NCI-H510A treated with DMSO at 0.1 percent for 48 hours (cell line): Measurements from ENCODE around the gene GDA.

ENCODE experiments used
- DNase-seq: peaks from one replicate; lab custom pipeline; 2025; lab: John Stamatoyannopoulos, UW

The GDA gene

GRCh38 chr9:72149231-72149975, at the start of gene GDA:
TSS of gene GDA (plus strand) at chr9:72149440. CDS start at chr9:72149560, 120 bp downstream.
- DNase-seq, result no peak

GRCh38 chr9:72102520-72102919, 46.7 kb upstream of the GDA start:
- no peak for DNase-seq

GRCh38 chr9:72113056-72113455, 36.2 kb upstream of the GDA start:
- no peak for DNase-seq

- DNase-seq, result no peak
Observed at GRCh38 chr9:72119853-72120252, 29.4 kb upstream of the GDA start.

GRCh38 chr9:72124947-72125346, 24.3 kb upstream of the GDA start:
- DNase-seq, result no peak

GRCh38 chr9:72127753-72128152, 21.5 kb upstream of the GDA start:
- DNase-seq, result no peak

- DNase-seq, result no peak
Observed at GRCh38 chr9:72128526-72128925, 20.7 kb upstream of the GDA start.

- DNase-seq, result no peak
Observed at GRCh38 chr9:72129271-72130156, 19.7 kb upstream of the GDA start.

- DNase-seq, result no peak
Observed at GRCh38 chr9:72130321-72130720, 18.9 kb upstream of the GDA start.

- DNase-seq, result no peak
Observed at GRCh38 chr9:72131206-72131605, 18.0 kb upstream of the GDA start.

- DNase-seq, result no peak
Observed at GRCh38 chr9:72132052-72132451, 17.2 kb upstream of the GDA start.

GRCh38 chr9:72133365-72134035, 15.7 kb upstream of the GDA start:
- DNase-seq, result no peak

- DNase-seq, result no peak
Observed at GRCh38 chr9:72134801-72135200, 14.4 kb upstream of the GDA start.

- DNase-seq, result no peak
Observed at GRCh38 chr9:72137697-72138365, 11.4 kb upstream of the GDA start.

- DNase-seq, result no peak
Observed at GRCh38 chr9:72139226-72139625, 10.0 kb upstream of the GDA start.

- DNase-seq, result no peak
Observed at GRCh38 chr9:72140586-72140985, 8.7 kb upstream of the GDA start.

GRCh38 chr9:72141484-72141883, 7.8 kb upstream of the GDA start:
- DNase-seq, result no peak

GRCh38 chr9:72144756-72145492, 4.3 kb upstream of the GDA start:
- no peak for DNase-seq

GRCh38 chr9:72145733-72146505, 3.3 kb upstream of the GDA start:
- DNase-seq, result no peak

- DNase-seq, result no peak
Observed at GRCh38 chr9:72147676-72148075, 1.6 kb upstream of the GDA start.

- DNase-seq, result no peak
Observed at GRCh38 chr9:72150127-72150526, 887 bp downstream of the GDA start.
